HepG2 (cell line): Measurements from ENCODE around the gene SLC4A5. TPM values are rescaled to one million over a fixed set of nuclear protein-coding genes. Genes with fewer than 3 reads are reported as not detected.

Experiments used
- FOSL2 ChIP-seq: sonication (generic); formaldehyde crosslinking; IDR thresholded peaks from 2 replicates; pipeline ENCODE4 v1.4.0; 2020; ENCODE audit warnings: missing genetic modification reagents
- IRX3 ChIP-seq: sonication (generic); formaldehyde crosslinking; IDR thresholded peaks from 2 replicates; pipeline ENCODE4 v1.8.1; 2023; ENCODE audit warnings: mild to moderate bottlenecking, low read depth, missing genetic modification reagents, borderline replicate concordance
- KAT2B ChIP-seq: fragments of 150-350 bp; IDR thresholded peaks from 2 replicates; pipeline ENCODE4 v1.6.1; 2014; ENCODE audit warnings: low read depth, low read length, borderline replicate concordance
- KDM4B ChIP-seq: sonication (generic); formaldehyde crosslinking; IDR thresholded peaks from 2 replicates; pipeline ENCODE4 v1.4.0; 2020; ENCODE audit warnings: missing genetic modification reagents
- TSC22D2 ChIP-seq: sonication (generic); formaldehyde crosslinking; IDR thresholded peaks from 2 replicates; pipeline ENCODE4 v1.5.1; 2020; ENCODE audit warnings: missing genetic modification reagents, mild to moderate bottlenecking, borderline replicate concordance
- ZBTB42 ChIP-seq: sonication (generic); formaldehyde crosslinking; IDR thresholded peaks from 2 replicates; pipeline ENCODE4 v1.5.0; 2020; ENCODE audit warnings: mild to moderate bottlenecking, missing genetic modification reagents
- ZNF460 ChIP-seq: sonication (generic); formaldehyde crosslinking; IDR thresholded peaks from 2 replicates; pipeline ENCODE4 v1.5.1; 2020; ENCODE audit warnings: missing genetic modification reagents, mild to moderate bottlenecking, borderline replicate concordance
- polyA plus RNA-seq, 8 experiments: library from polyadenylated mRNA; depleted of rRNA in 3 of 8; stranded (reverse) in 7 of 8; unstranded in 1 of 8; fragments of >200 nt; fragmentation: Illumina TruSeq in 4 of 8; extraction: Trizol in 4 of 8; gene quantifications; 2 replicates each; pipeline versions ENCODE4 v1.2.1 to v1.2.3, GENCODE V29; 2011 to 2016; ENCODE audit warnings: low read depth in 4 of 8, missing spikeins in 1 of 8, mixed read lengths in 1 of 8; ENCODE audit not compliant: insufficient read depth in 1 of 8
- total RNA-seq, 5 experiments: library from RNA; depleted of rRNA; stranded (reverse); fragments of >200 nt; fragmentation: Illumina TruSeq; extraction: Trizol; gene quantifications; 2 replicates each; pipeline ENCODE4 v1.2.3, GENCODE V29; 2016; ENCODE audit warnings: low read depth in 1 of 5
- TF ChIP-seq, protein P1 (sequence below), 2 experiments: sonication (generic) in 1 of 2; formaldehyde crosslinking in 1 of 2; IDR thresholded peaks; 2 replicates each; pipeline versions ENCODE4 v1.6.1 to v1.9.0; 2014 to 2022; ENCODE audit warnings: antibody characterized with exemption in 1 of 2, borderline replicate concordance in 1 of 2, inconsistent platforms in 1 of 2, low read depth in 1 of 2, missing genetic modification reagents in 1 of 2
- TF ChIP-seq, protein P2 (sequence below): IDR thresholded peaks from 2 replicates; pipeline ENCODE4 v1.6.1; 2016; ENCODE audit warnings: low read depth, borderline replicate concordance
- TF ChIP-seq, protein P3 (sequence below): sonication (generic); formaldehyde crosslinking; IDR thresholded peaks from 2 replicates; pipeline ENCODE4 v1.4.0; 2020; ENCODE audit warnings: mild to moderate bottlenecking, missing genetic modification reagents

Gene SLC4A5
- total and polyA plus RNA-seq, 2 of the 13 experiments (the other 11 are each of a cell fraction or from before 2014, with no cell fraction given): 0.50 TPM; not detected in 1

DNA sequence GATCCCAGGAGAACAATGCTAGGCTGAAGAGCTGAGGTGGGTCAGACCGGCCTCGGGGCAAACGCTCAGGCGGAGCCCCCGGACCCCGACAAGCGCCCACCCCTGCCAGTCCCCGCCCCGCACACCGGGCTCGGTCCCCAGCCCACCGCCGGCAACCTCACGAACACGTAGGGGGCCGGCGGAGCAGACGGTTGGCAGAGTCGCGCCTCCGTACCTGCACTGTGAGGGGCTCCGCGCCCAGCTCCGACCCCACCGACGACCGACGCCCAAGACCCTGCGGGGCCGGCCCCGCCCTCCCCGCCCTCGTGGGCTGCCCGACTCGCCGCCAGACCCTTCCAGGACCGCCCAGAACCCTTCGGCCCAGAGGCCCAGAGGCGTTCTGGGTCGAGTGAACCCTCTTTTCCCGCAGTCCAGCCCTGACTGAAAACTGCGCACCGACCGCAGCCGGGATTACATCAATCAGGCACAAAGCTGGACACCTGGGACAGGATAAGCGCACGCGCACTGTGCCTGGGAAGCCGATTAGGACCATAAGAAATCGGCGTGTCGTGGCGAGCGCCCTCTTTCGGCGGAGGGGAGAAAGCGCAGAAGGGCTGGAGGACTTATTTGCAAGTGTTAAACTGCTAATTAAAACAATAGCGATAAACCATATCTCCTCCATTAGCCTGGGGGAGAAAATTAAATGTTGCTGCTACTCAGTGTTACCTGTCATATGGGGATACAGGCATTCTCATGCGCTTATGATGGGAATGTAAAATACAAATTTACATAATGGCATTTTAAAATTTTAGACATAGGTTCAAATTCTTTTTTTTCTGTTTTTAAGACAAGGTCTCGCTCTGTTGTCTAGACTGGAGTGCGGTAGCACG, 48.6 kb upstream of the SLC4A5 start (continued):
- TF ChIP-seq, protein P1, sequence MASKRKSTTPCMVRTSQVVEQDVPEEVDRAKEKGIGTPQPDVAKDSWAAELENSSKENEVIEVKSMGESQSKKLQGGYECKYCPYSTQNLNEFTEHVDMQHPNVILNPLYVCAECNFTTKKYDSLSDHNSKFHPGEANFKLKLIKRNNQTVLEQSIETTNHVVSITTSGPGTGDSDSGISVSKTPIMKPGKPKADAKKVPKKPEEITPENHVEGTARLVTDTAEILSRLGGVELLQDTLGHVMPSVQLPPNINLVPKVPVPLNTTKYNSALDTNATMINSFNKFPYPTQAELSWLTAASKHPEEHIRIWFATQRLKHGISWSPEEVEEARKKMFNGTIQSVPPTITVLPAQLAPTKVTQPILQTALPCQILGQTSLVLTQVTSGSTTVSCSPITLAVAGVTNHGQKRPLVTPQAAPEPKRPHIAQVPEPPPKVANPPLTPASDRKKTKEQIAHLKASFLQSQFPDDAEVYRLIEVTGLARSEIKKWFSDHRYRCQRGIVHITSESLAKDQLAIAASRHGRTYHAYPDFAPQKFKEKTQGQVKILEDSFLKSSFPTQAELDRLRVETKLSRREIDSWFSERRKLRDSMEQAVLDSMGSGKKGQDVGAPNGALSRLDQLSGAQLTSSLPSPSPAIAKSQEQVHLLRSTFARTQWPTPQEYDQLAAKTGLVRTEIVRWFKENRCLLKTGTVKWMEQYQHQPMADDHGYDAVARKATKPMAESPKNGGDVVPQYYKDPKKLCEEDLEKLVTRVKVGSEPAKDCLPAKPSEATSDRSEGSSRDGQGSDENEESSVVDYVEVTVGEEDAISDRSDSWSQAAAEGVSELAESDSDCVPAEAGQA (IDR thresholded peaks at IDR 0.05; ENCODE audit: low read depth): peak; percentile 39; the same call in 1 of the 2 replicates
- TF ChIP-seq, protein P1 (CRISPR knock-in tag; IDR thresholded peaks at IDR 0.05; ENCODE audit: borderline replicate concordance): no peak; the same call in 1 of the 2 replicates
- TF ChIP-seq, protein P2, sequence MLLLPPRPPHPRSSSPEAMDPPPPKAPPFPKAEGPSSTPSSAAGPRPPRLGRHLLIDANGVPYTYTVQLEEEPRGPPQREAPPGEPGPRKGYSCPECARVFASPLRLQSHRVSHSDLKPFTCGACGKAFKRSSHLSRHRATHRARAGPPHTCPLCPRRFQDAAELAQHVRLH: peak; percentile 73; the same call in 1 of the 2 replicates
- TF ChIP-seq FOSL2 (CRISPR knock-in tag) (peak; percentile 49; the same call in 1 of the 2 replicates), TSC22D2 (CRISPR knock-in tag) (0 out of 2 replicates have a peak, but pooled peaks have one; percentile 66), IRX3 (peak; percentile 81; the same call in 1 of the 2 replicates), ZNF460 (CRISPR knock-in tag) (no peak; the same call in 1 of the 2 replicates), KAT2B (no peak), KDM4B (no peak; the same call in 1 of the 2 replicates), ZBTB42 (CRISPR knock-in tag) (0 out of 2 replicates have a peak, but pooled peaks have one; percentile 62)
- TF ChIP-seq, protein P3, sequence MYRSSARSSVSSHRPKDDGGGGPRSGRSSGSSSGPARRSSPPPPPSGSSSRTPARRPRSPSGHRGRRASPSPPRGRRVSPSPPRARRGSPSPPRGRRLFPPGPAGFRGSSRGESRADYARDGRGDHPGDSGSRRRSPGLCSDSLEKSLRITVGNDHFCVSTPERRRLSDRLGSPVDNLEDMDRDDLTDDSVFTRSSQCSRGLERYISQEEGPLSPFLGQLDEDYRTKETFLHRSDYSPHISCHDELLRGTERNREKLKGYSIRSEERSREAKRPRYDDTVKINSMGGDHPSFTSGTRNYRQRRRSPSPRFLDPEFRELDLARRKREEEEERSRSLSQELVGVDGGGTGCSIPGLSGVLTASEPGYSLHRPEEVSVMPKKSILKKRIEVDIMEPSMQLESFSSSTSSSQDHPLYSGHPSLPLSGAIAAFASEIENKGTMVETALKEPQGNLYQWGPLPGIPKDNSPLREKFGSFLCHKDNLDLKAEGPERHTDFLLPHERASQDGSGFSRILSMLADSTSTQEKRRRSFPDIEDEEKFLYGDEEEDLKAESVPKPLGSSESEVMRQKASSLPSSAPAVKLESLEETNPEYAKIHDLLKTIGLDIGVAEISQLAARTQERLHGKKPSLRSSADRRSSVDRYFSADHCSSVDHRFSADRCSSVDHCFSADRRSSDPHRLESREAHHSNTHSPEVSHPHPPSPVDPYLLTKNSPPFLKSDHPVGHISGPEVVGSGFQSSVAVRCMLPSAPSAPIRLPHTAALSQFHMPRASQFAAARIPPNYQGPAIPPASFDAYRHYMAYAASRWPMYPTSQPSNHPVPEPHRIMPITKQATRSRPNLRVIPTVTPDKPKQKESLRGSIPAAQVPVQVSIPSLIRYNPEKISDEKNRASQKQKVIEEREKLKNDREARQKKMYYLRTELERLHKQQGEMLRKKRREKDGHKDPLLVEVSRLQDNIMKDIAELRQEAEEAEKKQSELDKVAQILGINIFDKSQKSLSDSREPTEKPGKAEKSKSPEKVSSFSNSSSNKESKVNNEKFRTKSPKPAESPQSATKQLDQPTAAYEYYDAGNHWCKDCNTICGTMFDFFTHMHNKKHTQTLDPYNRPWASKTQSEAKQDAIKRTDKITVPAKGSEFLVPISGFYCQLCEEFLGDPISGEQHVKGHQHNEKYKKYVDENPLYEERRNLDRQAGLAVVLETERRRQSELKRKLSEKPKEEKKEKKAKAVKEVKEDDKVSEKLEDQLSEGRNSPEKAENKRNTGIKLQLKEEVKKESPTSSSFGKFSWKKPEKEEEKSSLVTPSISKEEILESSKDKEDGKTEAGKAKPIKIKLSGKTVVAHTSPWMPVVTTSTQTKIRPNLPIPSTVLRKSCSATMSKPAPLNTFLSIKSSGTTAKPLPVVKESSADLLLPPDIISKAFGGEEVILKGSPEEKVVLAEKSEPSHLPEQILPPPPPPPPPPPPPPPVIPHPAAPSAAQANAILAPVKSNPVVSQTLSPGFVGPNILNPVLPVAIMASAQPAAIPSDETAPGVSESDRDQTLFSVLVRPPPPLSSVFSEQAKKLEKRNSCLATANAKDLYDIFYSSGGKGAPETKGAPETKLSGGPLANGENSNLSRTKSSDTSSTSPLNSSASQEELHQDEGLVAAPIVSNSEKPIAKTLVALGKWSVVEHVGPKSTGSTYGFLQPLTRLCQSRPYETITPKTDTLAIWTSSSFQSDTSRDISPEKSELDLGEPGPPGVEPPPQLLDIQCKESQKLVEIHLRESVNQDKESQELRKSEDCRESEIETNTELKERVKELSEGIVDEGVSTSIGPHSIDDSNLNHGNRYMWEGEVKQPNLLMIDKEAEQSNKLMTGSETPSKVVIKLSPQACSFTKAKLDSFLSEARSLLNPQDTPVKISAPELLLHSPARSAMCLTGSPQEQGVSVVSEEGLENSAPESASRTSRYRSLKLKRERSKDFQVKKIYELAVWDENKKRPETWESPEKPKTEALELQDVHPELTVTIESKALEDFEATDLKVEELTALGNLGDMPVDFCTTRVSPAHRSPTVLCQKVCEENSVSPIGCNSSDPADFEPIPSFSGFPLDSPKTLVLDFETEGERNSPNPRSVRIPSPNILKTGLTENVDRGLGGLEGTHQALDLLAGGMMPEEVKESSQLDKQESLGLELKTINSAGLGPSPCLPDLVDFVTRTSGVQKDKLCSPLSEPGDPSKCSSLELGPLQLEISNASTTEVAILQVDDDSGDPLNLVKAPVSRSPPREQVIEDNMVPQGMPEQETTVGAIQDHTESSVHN (CRISPR knock-in tag): no peak
